ENCODE measurements around the gene ALMS1.

DNA sequence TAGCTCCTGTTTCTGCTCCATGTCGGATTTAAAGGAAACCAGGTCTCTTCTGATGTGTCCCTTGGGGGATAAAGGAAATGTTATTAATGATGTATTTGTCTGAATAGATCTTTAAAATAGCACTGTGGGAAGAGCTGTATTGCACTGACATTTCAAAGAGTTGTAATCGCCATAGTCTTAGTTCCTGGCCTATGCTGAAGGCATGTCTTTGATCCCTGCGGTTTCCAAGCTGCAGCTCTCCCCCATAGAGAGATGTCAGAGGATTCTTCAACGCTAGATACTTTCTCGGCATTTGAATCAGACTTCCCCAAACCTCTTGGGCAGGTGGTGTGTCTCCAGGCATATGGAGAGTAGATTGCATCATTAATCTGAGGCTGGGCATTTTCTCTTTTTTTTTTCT, 216.1 kb downstream of the ALMS1 start:
- TF ChIP-seq, protein P1, sequence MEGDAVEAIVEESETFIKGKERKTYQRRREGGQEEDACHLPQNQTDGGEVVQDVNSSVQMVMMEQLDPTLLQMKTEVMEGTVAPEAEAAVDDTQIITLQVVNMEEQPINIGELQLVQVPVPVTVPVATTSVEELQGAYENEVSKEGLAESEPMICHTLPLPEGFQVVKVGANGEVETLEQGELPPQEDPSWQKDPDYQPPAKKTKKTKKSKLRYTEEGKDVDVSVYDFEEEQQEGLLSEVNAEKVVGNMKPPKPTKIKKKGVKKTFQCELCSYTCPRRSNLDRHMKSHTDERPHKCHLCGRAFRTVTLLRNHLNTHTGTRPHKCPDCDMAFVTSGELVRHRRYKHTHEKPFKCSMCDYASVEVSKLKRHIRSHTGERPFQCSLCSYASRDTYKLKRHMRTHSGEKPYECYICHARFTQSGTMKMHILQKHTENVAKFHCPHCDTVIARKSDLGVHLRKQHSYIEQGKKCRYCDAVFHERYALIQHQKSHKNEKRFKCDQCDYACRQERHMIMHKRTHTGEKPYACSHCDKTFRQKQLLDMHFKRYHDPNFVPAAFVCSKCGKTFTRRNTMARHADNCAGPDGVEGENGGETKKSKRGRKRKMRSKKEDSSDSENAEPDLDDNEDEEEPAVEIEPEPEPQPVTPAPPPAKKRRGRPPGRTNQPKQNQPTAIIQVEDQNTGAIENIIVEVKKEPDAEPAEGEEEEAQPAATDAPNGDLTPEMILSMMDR (optimal IDR thresholded peaks at IDR 0.05 in 1 of 3, IDR thresholded peaks at IDR 0.05 in 1 of 3, conservative IDR thresholded peaks at IDR 0.05 in 1 of 3; ENCODE audit: extremely low read depth in 1 of 3, insufficient read depth in 2 of 3, low read length in 3 of 3) = no peak
- no peak for TF ChIP-seq EZH2 (IDR thresholded peaks at IDR 0.05; ENCODE audit: low read length)

Data from keratinocyte (primary cell).